Suprapubic skin (tissue), 3 donors: ENCODE data around the gene LZTFL1.

ENCODE experiments used
- CTCF ChIP-seq, 2 donors: fragments of 200-600 bp in 1 of 2; fragments of 450-650 bp in 1 of 2; sonication (generic) in 1 of 2; IDR thresholded peaks; one replicate each; pipeline ENCODE4 v1.5.1; 2016 to 2019; ENCODE audit warnings: antibody characterized with exemption in 2 of 2, mild to moderate bottlenecking in 1 of 2, moderate library complexity in 1 of 2
- EP300 ChIP-seq: sonication (generic); formaldehyde crosslinking; IDR thresholded peaks from one replicate; pipeline ENCODE4 v1.6.1; 2017; ENCODE audit warnings: antibody characterized with exemption

- no peak for TF ChIP-seq EP300
- no peak for TF ChIP-seq CTCF (IDR thresholded peaks at IDR 0.05)
Observed at GRCh38 chr3:45890405-45890804, 48.5 kb upstream of the LZTFL1 start.
